SK-N-MC (cell line): Measurements from ENCODE around the gene DISC1.

Experiments used
- EZH2 ChIP-seq: fragments of 200-600 bp; sonication (generic); IDR thresholded peaks from one replicate; pipeline ENCODE4 v1.6.1; 2017; ENCODE audit warnings: antibody characterized with exemption
- FOXP2 ChIP-seq: optimal IDR thresholded peaks from 2 replicates; pipeline ENCODE3; 2011; ENCODE audit warnings: mild to moderate bottlenecking, moderate library complexity; ENCODE audit not compliant: insufficient read depth; ENCODE audit errors: extremely low read length, control extremely low read depth
- POLR2AphosphoS5 ChIP-seq: IDR thresholded peaks from 2 replicates; pipeline ENCODE4 v1.6.1; 2012; ENCODE audit warnings: mild to moderate bottlenecking, low read depth, low read length, borderline replicate concordance

GRCh38 chr1:231776757-231777062, 150.1 kb downstream of the DISC1 start:
- no peak for TF ChIP-seq EZH2
- TF ChIP-seq POLR2AphosphoS5, result no peak
- TF ChIP-seq FOXP2, result no peak
